ENCODE measurements around the gene SEMA4G. TPM values are rescaled to one million over a fixed set of nuclear protein-coding genes. Genes with fewer than 3 reads are reported as not detected.

SEMA4G gene
- total RNA-seq, 1 experiment from 2014 or later, result 4.7 TPM

DNA sequence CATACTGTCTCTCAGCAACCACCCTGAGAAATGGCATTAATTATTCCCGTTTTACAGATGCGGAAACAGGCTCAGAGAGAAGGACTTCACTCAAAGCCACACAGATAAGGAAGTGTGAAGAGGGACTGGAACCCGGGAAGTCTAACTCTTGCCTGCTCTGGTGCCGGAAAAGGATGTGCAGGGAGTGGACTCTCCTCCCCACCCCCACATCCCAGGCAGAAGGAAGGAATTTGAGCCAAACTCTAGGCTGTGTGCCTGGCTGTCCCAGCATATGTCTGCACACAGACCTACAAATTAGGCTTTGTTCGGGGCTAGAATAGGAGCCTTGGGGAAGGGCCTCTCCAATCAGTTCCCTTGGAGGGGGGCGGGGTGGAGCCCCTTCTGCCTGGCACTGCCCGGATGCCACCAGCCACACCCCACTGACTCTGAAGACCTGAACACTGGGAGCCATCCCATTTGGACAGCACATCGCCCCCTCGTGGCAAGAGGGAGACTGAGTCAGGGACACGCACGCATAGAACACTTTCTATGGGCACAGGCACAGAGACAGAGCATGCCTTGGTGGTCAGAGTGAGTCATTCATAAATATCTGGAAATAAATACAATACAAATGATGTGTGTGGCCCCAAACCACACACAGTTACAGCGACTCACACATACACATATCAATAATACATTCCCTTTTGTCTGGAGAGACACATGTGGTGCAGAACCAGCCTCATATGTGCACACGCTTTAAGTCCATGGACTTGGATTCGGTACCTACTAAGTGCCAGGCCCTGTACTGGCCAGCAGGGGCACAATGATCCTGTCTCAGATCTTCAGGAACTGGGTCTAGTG, 43.4 kb downstream of the SEMA4G start:
- H3K4me1 ChIP-seq (ENCODE audit: control insufficient read depth, insufficient read depth, low read length), result peaks cover 18% of the 10 kb centered on the region
- H3K36me3 ChIP-seq (ENCODE audit: control insufficient read depth, insufficient read depth, low read length), result no peaks in the 10 kb centered on the region
- BruUV-seq (replicated peaks), result no TSS peak
- intact Hi-C loops (cut with micrococcal nuclease; ENCODE audit: unreplicated experiment) (no loop called here), in situ Hi-C loops (cut with HindIII; ENCODE audit: low pct_unique_long_range_greater_than_20kb, low sequenced_read_pairs) (no loop called here)
- CTCF ChIA-PET, result interaction anchor here (1.6 kb wide), 2 partner anchors 14 to 17 kb away, joined by 5 to 6 read pairs; no protein-coding TSS in a partner anchor
- POLR2A ChIA-PET, result no interaction called here
- peak; percentile 87 for ATAC-seq
- DNase-seq (ENCODE audit: low read depth, low spot score), result no peak
- H3K27ac ChIP-seq (ENCODE audit: low read length), result no peak overlapping the region
- no peaks in the 10 kb centered on the region for H3K9me3 ChIP-seq (ENCODE audit: control insufficient read depth, insufficient read depth, low read depth, low read length)
- H3K27me3 ChIP-seq (ENCODE audit: control insufficient read depth, insufficient read depth, low read length), result no peaks in the 10 kb centered on the region
- TF ChIP-seq, protein P1, sequence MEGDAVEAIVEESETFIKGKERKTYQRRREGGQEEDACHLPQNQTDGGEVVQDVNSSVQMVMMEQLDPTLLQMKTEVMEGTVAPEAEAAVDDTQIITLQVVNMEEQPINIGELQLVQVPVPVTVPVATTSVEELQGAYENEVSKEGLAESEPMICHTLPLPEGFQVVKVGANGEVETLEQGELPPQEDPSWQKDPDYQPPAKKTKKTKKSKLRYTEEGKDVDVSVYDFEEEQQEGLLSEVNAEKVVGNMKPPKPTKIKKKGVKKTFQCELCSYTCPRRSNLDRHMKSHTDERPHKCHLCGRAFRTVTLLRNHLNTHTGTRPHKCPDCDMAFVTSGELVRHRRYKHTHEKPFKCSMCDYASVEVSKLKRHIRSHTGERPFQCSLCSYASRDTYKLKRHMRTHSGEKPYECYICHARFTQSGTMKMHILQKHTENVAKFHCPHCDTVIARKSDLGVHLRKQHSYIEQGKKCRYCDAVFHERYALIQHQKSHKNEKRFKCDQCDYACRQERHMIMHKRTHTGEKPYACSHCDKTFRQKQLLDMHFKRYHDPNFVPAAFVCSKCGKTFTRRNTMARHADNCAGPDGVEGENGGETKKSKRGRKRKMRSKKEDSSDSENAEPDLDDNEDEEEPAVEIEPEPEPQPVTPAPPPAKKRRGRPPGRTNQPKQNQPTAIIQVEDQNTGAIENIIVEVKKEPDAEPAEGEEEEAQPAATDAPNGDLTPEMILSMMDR (IDR thresholded peaks at IDR 0.05), result peak; percentile 97
- TF ChIP-seq POLR2AphosphoS5 (IDR thresholded peaks at IDR 0.05; ENCODE audit: low read depth, low read length) (no peak), SIN3A (IDR thresholded peaks at IDR 0.05; ENCODE audit: borderline replicate concordance, insufficient read depth, low read depth, low read length) (no peak)
- H3K4me3 ChIP-seq (ENCODE audit: low read depth in 2 of 2, low read length in 2 of 2), result no peak overlapping the region

DNA sequence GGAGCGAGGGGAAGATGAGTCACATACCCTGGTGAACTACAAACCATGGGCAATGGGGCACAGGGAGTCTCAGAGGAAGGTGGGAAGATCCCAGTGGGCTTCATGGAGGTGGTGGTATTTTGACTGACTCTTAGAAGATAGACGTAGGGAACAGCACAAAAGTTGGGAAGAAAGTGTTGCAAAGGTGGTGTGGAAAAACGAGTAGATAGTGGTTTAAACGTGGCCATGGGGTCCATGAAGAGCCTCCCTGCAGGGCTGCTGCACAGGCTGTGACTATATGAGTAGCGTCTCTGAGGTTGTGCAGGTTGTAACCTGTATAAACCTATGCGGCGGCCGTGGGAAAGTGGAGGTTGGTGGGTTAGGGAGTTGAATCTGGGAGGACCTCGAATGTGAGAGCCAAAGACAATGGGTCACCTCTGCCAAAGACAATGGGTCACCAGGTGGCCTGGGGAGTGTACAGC, 44.1 kb downstream of the SEMA4G start:
- Histone ChIP-seq H3K4me1 (ENCODE audit: control insufficient read depth, insufficient read depth, low read length) (peaks cover 20% of the 10 kb centered on the region), H3K27me3 (ENCODE audit: control insufficient read depth, insufficient read depth, low read length) (no peaks in the 10 kb centered on the region), H3K27ac (ENCODE audit: low read length) (no peak overlapping the region), H3K36me3 (ENCODE audit: control insufficient read depth, insufficient read depth, low read length) (no peaks in the 10 kb centered on the region), H3K4me3 (ENCODE audit: low read depth in 2 of 2, low read length in 2 of 2) (no peak overlapping the region), H3K9me3 (ENCODE audit: control insufficient read depth, insufficient read depth, low read depth, low read length) (no peaks in the 10 kb centered on the region)
- no peak for TF ChIP-seq POLR2AphosphoS5 (IDR thresholded peaks at IDR 0.05; ENCODE audit: low read depth, low read length)
- TF ChIP-seq, protein P2, sequence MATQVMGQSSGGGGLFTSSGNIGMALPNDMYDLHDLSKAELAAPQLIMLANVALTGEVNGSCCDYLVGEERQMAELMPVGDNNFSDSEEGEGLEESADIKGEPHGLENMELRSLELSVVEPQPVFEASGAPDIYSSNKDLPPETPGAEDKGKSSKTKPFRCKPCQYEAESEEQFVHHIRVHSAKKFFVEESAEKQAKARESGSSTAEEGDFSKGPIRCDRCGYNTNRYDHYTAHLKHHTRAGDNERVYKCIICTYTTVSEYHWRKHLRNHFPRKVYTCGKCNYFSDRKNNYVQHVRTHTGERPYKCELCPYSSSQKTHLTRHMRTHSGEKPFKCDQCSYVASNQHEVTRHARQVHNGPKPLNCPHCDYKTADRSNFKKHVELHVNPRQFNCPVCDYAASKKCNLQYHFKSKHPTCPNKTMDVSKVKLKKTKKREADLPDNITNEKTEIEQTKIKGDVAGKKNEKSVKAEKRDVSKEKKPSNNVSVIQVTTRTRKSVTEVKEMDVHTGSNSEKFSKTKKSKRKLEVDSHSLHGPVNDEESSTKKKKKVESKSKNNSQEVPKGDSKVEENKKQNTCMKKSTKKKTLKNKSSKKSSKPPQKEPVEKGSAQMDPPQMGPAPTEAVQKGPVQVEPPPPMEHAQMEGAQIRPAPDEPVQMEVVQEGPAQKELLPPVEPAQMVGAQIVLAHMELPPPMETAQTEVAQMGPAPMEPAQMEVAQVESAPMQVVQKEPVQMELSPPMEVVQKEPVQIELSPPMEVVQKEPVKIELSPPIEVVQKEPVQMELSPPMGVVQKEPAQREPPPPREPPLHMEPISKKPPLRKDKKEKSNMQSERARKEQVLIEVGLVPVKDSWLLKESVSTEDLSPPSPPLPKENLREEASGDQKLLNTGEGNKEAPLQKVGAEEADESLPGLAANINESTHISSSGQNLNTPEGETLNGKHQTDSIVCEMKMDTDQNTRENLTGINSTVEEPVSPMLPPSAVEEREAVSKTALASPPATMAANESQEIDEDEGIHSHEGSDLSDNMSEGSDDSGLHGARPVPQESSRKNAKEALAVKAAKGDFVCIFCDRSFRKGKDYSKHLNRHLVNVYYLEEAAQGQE (IDR thresholded peaks at IDR 0.05; ENCODE audit: insufficient read depth in 1 of 2, low read depth in 2 of 2, low read length in 1 of 2), result no peak
- TF ChIP-seq, protein P1 (IDR thresholded peaks at IDR 0.05), result no peak
- no peak for TF ChIP-seq SIN3A (IDR thresholded peaks at IDR 0.05; ENCODE audit: borderline replicate concordance, insufficient read depth, low read depth, low read length)
- no peak for TF ChIP-seq TCF7L2 (IDR thresholded peaks at IDR 0.05; ENCODE audit: low read depth, low read length)
- intact Hi-C loops (cut with micrococcal nuclease; ENCODE audit: unreplicated experiment), result no loop called here
- in situ Hi-C loops (cut with HindIII; ENCODE audit: low pct_unique_long_range_greater_than_20kb, low sequenced_read_pairs), result no loop called here
- ChIA-PET CTCF (interaction anchor here (0.6 to 2.4 kb wide), 7 partner anchors 15 to 48 kb away, joined by 3 to 11 read pairs (median 7); no protein-coding TSS in a partner anchor), POLR2A (no interaction called here)
- ATAC-seq, result no peak
- DNase-seq (ENCODE audit: low read depth, low spot score), result no peak
- no TSS peak for BruUV-seq (replicated peaks)
